ENCODE results near the gene PAN2.
"Not testable (repeated sequence)": the region's sequence is repeated elsewhere in the genome, so short reads cannot be mapped to it uniquely, and the experiment has no call there.

PAN2 gene

DNA sequence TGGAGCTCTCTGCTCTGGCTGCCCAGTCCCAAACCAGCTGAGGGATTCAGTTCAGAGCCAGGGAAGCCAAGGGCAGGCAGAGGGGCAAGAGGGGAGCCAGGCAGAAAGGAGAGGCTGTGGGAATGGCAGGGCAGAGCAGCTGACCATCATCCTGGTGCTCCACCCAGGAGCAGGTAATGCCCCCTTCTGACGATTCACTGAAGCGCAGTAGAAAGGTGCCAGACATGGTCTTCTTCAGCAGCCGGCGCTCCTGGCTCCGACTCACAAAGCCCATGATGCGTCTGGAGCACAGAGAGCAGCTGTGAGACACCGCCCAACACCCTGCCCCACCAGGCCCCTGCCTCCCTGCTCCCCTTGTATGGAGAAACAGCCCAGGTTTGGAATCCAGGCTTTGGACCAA is 12.9 kb upstream of the PAN2 start:
- no peak for DNase-seq

DNA sequence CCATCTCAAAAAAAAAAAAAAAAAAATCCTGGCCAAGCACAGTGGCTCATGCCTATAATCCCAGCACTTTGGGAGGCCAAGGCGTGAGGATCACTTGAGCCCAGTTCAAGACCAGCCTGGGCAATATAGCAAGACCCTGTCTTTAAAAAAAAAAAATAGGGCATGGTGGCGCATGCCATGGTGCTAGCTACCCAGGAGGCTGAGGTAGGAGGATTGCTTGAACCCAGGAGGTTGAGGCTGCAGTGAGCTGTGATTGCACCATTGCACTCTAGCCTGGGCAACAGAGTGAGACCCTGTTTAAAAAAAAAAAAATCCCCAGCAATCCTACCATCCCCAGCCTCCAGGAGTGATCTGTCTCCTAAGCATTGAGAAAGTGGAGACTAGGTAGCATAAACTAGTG is 8.5 kb upstream of the PAN2 start:
- not testable (repeated sequence) for DNase-seq

- DNase-seq, result no peak
These were observed 7.8 kb upstream of the PAN2 start for GRCh38 chr12:56341616-56342015.

GRCh38 chr12:56339158-56339422 is 5.3 kb upstream of the PAN2 start:
- DNase-seq, result no peak

GRCh38 chr12:56338308-56339157 is 4.7 kb upstream of the PAN2 start, which contains the start of gene IL23A:
IL23A (plus strand) TSS chr12:56338884; CDS start chr12:56339045, 161 bp downstream.
- no peak for DNase-seq

- DNase-seq, result no peak
These were observed 4.0 kb upstream of the PAN2 start for GRCh38 chr12:56337753-56338251.

DNA sequence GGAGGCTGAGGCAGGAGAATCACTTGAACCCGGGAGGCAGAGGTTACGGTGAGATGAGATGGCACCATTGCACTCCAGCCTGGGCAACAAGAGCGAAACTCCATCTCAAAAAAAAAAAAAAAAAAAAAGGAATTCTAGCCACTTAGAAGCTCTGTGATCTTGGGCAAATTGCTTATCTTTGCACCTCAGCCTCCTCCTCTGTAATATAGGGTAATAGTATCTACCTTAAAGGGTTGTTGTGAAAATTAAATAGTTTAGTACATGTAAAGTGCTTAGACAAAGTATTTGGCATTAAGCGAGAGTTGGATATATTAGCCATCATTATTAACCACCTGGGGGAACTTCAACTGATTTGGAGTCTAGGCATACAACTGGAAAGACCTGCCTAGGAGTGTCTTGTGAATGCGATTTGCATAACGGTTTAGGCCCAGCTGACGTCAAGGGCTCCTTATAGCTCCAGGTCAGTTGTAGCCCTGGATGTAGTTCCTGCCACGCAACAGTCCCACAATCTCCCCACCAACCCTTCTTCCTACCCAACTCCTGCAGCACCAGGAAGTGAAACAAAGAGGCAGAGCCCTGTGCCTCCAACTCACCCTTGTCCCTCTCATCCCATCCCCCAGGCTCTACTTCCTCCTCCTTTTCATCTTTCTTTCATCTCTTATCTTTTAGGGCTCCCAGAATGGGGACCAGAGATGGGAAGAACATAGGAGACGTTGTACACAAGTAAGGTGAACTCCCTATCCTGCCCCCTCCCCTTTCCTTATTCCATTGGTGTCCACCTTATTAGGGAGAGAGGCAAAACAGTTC is 2.8 kb upstream of the PAN2 start:
- DNase-seq, result no peak

DNA sequence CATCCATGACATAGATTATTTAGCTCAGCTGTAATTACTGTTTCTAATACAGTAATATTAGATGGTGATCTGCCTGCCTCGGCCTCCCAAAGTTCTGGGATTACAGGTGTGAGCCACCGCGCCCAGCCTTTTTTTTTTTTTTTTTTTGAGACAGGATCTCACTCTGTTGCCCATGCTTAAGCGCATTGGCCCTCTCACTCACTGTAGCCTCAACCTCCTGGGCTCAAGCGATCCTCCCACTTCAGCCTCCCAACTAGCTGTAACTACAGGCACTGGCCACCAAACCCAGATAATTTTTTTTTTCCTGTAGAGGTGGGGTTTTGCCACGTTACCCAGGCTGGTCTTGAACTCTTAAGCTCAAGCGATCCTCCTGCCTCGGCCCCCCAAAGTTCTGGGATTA is 1.7 kb upstream of the PAN2 start:
- not testable (repeated sequence) for DNase-seq

DNA sequence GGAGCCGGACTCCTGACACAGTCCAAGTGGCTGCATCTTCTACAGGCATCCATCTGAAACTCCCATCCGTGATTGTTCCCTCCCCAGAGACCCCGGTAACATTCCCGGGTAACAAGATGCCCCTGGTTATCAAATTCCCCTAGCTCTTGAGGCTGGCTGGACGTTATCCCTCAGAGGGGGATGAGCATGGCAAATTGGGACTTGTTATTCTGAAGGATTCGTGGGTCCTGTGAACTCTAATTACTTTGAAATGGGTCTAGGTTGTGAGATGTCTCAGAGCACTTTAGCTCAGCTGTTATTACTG is 642 bp upstream of the PAN2 start:
- DNase-seq, result no peak

DNA sequence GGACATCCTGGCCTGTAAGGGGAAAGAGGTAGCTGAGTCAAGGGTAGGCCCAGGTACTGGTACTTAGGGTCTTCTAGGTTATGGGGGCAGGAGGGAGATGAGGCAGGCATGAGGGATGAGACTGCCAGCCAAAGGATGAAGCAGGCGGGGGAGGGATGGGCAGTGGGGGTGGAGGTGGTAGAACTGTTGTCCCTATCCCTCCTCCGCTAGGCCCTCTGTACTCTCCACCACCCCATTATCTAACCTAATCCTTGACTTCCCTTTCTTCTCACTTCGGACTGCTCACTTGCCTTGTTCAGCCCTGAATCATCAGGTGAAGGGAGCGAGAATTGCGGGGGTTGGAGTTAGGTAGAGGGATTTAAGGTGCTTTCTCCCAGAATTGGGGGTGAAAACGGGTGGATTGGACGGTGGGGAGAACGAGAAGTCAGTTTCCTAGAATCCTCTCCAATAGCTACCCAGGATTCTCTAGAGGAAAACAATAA is 562 bp downstream of the PAN2 start:
- no peak for DNase-seq

GRCh38 chr12:56332512-56333196 is 1.1 kb downstream of the PAN2 start:
- no peak for DNase-seq

DNA sequence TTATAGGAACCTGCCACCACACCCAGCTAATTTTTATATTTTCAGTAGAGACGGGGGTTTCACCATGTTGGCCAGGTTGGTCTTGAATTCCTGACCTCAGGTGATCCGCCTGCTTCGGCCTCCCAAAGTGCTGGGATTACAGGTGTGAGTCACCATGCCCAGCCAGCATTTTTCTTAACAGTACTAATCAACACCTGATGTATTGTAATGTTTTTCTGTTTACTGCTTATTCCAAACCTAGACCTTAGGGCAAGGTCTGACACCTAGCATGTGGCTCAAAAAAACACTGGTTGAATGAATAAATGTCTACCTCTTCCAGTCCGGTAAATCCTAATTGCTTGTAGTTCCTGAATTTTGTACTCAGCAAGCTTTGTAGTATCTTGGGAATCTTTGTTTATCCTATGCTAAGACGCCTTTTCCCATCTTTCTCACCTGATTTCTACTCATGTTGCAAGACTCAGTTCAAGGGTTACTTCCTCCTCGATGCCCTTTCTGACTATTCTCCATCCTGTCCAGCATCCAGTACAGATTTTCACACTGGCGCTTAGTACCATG is 2.8 kb downstream of the PAN2 start:
- DNase-seq, result no peak

GRCh38 chr12:56326533-56326932 is 7.3 kb downstream of the PAN2 start:
- DNase-seq, result no peak

GRCh38 chr12:56326126-56326525 is 7.7 kb downstream of the PAN2 start:
- DNase-seq, result no peak

GRCh38 chr12:56324206-56324605 is 9.6 kb downstream of the PAN2 start:
- no peak for DNase-seq

- DNase-seq, result not testable (repeated sequence)
These were observed 12.2 kb downstream of the PAN2 start for GRCh38 chr12:56321610-56322009.

DNA sequence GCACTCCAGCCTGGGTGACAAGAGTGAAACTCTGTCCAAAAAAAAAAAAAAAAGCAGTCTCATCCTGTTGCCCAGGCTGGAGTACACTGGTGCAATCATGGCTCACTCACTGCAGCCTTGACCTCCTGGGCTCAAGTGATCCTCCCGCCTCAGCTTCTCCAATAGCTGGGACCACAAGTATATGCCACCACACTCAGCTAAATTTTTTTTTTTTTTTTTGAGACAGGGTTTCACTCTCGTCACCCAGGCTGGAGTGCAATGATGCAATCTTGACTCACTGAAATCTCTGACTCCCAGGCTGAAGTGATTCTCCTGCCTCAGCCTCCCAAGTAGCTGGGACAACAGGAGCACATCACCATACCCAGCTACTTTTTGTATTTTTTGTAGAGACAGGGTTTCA is 12.8 kb downstream of the PAN2 start:
- no peak for DNase-seq

GRCh38 chr12:56317675-56318074 is 16.1 kb downstream of the PAN2 start:
- DNase-seq, result no peak

- peak; percentile 91 for DNase-seq
These were observed 18.0 kb downstream of the PAN2 start, which contains the start of gene CNPY2 for GRCh38 chr12:56315622-56316473. CNPY2 (minus strand) TSS chr12:56315988; CDS start chr12:56315217, 771 bp downstream.

DNA sequence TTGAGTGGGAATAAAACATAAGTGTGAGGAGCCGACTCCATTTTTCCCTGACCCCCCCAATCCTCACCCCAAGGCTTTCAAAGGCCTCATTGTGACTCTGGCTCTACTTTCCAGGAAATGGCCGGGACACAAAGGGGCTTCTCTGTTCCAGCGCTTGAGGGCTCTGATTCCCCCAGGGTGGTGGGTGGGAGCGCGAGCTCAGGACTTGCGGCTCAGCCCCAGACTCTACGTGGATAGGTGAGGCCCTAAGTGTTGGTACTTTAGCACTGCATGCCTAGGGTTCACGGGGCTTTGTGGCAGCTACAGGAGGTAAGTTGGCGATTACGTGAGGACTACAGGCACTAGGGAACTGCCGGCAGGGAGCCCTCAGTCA is 18.6 kb downstream of the PAN2 start:
- DNase-seq, result no peak

DNA sequence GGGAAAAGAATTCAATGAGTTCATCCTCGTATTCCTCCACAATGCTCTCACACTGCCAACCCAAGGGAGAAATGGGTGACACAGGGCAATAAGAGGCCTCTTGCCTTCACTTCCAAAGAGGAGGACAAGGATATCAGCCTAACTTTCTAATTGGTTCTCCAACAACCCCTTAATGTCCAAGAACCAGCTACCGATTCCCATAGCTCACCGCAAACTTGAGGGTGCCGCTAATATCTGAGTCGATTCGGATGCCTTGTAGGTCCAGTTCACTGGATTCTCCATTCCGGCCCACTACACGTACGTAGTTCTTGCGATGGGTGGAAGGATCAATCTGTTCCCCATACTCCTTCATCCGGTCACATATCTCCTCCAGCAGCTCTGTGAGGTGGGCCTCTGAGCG is 22.8 kb downstream of the PAN2 start:
- DNase-seq, result no peak

DNA sequence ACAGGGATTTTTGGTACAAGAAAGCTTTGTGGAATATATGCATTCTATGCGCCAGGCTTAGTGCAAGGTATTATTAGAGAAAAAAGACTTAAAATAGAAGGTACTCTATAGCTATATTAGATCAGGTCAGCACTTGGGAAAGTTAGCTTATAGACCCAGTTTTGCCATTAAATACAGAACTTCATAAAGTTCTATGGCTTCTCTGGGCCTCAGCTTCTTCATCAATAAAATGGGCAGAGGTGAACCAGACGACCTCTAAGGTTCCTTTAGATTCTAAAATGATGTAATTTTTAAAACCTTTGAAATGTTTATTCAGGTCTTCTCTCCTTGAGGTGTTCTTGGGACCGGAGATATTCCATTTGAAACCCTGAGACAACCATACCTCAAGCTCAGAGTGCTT is 25.1 kb downstream of the PAN2 start:
- no peak for DNase-seq

All from NCI-H2227 treated with DMSO at 0.1 percent for 48 hours (cell line).